Neural crest cell (in vitro differentiated cells): ENCODE measurements around the gene ADCY5. TPM values are rescaled to one million over a fixed set of nuclear protein-coding genes. Genes with fewer than 3 reads are reported as not detected.

Experiments used
- DNase-seq: peaks from one replicate; pipeline ENCODE4 v3.0.0; 2021; ENCODE audit warnings: low read depth, mixed read lengths, low spot score
- H3K27ac Mint-ChIP-seq: one replicate; pipeline ENCODE4 v1.8.0; 2021; ENCODE audit warnings: mild to moderate bottlenecking, mixed read lengths; ENCODE audit not compliant: unreplicated experiment
- H3K27me3 Mint-ChIP-seq: 2 replicates; pipeline ENCODE4 v1.8.0; 2021; ENCODE audit warnings: low read depth, mild to moderate bottlenecking, mixed read lengths
- H3K36me3 Mint-ChIP-seq: 2 replicates; pipeline ENCODE4 v1.8.0; 2021; ENCODE audit warnings: low read depth, mild to moderate bottlenecking, mixed read lengths
- H3K4me1 Mint-ChIP-seq: 2 replicates; pipeline ENCODE4 v1.8.0; 2021; ENCODE audit warnings: mixed read lengths
- H3K4me3 Mint-ChIP-seq: one replicate; pipeline ENCODE4 v1.8.0; 2021; ENCODE audit warnings: mild to moderate bottlenecking, mixed read lengths
- H3K9me3 Mint-ChIP-seq: 2 replicates; pipeline ENCODE4 v1.8.0; 2021; ENCODE audit warnings: mixed read lengths
- total RNA-seq: library from RNA; stranded (reverse); gene quantifications from 2 replicates; pipeline ENCODE4 v1.2.1, GENCODE V29; 2021
- TF ChIP-seq, protein P1 (sequence below): fragments of 200-600 bp; sonication (generic); conservative IDR thresholded peaks from 2 replicates; pipeline ENCODE4 v1.5.0; 2021; ENCODE audit warnings: antibody characterized with exemption, mild to moderate bottlenecking

The ADCY5 gene
- total RNA-seq, 1 donor from 2014 or later, result 2.2 TPM

DNA sequence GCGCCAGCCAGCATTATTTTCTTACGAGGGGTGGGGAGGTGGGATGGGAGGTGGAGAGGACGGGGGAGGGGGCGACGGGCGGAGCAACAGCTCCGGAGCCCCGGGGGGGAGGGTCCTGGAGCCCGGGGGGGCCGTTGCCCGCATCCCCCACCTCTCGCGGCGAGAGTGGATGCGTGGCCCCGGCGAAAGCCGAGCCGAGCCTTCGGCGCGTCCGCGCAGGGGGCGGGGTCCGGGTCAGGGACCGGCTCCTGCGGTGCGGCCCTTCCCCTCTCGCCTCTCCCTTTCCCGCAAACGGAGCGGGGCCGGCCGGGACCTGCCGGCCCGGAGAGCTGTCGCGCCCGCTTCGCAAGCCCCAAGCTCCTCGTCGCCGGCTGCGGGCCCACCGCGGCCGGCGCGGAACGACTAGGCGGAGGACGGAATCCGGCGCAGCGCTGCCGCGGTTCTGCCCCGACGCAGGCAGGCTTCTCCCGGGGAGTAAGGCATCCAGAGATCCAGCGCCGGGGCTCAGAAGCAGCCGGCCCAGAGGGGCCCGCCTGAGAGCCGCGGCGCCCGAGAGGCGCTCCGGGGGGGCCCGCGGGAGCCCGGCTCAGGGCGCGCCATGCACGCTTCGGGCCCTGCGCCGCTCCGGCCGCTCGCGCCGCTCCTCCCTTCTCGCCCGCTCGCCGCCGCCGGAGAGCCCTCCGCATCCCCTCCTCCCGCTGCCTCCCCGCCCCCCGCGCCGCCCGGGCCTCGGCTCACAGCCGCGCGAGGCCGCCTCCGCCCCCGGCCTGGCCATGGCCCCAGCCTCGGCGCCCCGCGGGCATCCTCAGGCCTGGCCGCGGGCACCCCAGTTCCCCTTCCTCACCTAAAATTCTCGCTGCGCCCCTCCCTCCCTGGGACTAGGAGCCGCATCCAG is 459 bp upstream of the ADCY5 start:
- DNase-seq, result peak; percentile 37
- Mint-ChIP-seq H3K4me3 (peak overlapping the region; percentile 85), H3K27me3 (peaks cover 75% of the 10 kb centered on the region), H3K4me1 (peaks cover 9% of the 10 kb centered on the region), H3K27ac (no peak overlapping the region), H3K9me3 (no peaks in the 10 kb centered on the region), H3K36me3 (no peaks in the 10 kb centered on the region)
- TF ChIP-seq, protein P1, sequence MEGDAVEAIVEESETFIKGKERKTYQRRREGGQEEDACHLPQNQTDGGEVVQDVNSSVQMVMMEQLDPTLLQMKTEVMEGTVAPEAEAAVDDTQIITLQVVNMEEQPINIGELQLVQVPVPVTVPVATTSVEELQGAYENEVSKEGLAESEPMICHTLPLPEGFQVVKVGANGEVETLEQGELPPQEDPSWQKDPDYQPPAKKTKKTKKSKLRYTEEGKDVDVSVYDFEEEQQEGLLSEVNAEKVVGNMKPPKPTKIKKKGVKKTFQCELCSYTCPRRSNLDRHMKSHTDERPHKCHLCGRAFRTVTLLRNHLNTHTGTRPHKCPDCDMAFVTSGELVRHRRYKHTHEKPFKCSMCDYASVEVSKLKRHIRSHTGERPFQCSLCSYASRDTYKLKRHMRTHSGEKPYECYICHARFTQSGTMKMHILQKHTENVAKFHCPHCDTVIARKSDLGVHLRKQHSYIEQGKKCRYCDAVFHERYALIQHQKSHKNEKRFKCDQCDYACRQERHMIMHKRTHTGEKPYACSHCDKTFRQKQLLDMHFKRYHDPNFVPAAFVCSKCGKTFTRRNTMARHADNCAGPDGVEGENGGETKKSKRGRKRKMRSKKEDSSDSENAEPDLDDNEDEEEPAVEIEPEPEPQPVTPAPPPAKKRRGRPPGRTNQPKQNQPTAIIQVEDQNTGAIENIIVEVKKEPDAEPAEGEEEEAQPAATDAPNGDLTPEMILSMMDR, result no peak

GRCh38 chr3:123447749-123448517 is 957 bp downstream of the ADCY5 start:
- Mint-ChIP-seq H3K27me3 (peaks cover 70% of the 10 kb centered on the region), H3K4me3 (no peak overlapping the region), H3K27ac (no peak overlapping the region), H3K4me1 (peaks cover 13% of the 10 kb centered on the region), H3K36me3 (no peaks in the 10 kb centered on the region), H3K9me3 (no peaks in the 10 kb centered on the region)
- TF ChIP-seq, protein P1, result peak; percentile 44
- peak; percentile 34 for DNase-seq

DNA sequence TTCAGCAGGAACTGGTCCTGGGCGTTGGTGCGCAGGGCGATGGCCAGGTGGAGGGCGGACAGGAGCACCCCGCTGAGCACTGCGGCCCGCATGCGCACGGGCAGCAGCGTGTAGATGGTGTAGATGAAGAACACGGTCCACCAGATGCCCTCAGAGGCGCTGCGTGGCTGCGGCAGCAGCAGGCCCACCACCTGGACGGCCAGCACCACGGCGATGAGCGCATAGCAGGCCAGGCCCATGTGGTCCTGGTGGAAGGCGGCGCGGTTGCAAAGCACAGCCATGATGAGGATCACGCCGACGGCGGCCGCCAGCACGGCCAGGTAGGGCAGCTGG is 1.5 kb downstream of the ADCY5 start:
- H3K4me3 Mint-ChIP-seq, result peak overlapping the region; percentile 67
- H3K36me3 Mint-ChIP-seq, result no peaks in the 10 kb centered on the region
- DNase-seq, result no peak
- peaks cover 67% of the 10 kb centered on the region for H3K27me3 Mint-ChIP-seq
- TF ChIP-seq, protein P1, result no peak
- peaks cover 13% of the 10 kb centered on the region for H3K4me1 Mint-ChIP-seq
- no peak overlapping the region for H3K27ac Mint-ChIP-seq
- no peaks in the 10 kb centered on the region for H3K9me3 Mint-ChIP-seq

DNA sequence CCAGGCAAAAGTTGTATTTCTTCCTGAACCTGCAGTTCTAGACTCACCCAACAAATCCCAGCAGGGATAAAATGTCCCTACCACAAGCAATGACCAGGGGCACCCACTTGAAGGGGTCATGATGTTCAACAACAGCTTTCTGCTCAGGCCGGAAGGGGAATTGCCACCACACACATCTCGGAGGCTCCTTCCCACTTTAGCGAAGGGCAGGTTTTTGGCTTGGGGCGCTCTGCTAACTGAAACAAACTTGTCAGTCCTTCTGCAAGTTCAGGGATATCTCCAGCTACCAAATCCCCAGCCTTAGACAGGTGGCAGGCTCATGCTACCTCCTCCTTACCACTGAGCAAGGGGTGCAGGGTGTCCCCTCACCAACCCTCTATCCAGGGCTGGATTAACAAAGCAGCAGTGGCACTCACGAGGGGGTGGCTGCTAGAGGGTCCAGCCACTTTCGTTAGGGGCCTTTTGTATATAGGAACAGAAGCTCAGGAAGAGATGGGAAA is 2.2 kb downstream of the ADCY5 start:
- no peak overlapping the region for H3K27ac Mint-ChIP-seq
- peaks cover 64% of the 10 kb centered on the region for H3K27me3 Mint-ChIP-seq
- peak overlapping the region; percentile 67 for H3K4me3 Mint-ChIP-seq
- no peaks in the 10 kb centered on the region for H3K9me3 Mint-ChIP-seq
- peaks cover 13% of the 10 kb centered on the region for H3K4me1 Mint-ChIP-seq
- H3K36me3 Mint-ChIP-seq, result no peaks in the 10 kb centered on the region
- DNase-seq, result no peak
- TF ChIP-seq, protein P1, result no peak

DNA sequence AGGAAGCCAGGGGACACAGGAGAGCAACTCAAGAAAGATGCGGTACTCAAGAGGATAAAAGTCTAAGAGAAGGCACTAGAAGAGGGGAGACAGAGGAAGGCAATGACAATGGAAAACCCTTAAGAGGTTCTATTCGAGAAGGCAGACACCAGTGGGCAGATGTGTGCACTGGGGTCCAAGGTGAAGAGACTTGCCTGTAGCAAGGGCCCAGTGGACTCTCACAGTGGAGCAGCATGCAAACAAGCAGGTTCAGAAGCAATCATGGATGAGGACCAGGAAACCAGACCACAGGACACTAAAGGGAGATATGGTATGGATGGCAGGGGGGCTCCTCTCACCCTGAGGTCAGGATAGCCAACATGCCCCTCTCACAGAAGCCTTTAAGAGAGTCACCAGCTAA is 2.7 kb downstream of the ADCY5 start:
- H3K4me3 Mint-ChIP-seq, result peak overlapping the region; percentile 67
- H3K36me3 Mint-ChIP-seq, result no peaks in the 10 kb centered on the region
- H3K4me1 Mint-ChIP-seq, result peaks cover 13% of the 10 kb centered on the region
- TF ChIP-seq, protein P1, result no peak
- H3K27ac Mint-ChIP-seq, result no peak overlapping the region
- H3K27me3 Mint-ChIP-seq, result peaks cover 60% of the 10 kb centered on the region
- DNase-seq, result no peak
- no peaks in the 10 kb centered on the region for H3K9me3 Mint-ChIP-seq
